HCT116 (cell line): Measurements from ENCODE around the gene CORT. TPM values are rescaled to one million over a fixed set of nuclear protein-coding genes. Genes with fewer than 3 reads are reported as not detected.

ENCODE experiments used
- ATAC-seq: fragments of 200-7000 bp; cut with Tn5 transposase; 2 replicates; pipeline ENCODE4 v1.9.1; 2020; ENCODE audit warnings: mild to moderate bottlenecking, moderate library complexity
- BruUV-seq: library from RNA; stranded (reverse); fragments of 400-500 nt; replicated peaks from 2 replicates; lab custom pipeline; 2021; lab: Mats Ljungman, UMichigan
- CTCF ChIA-PET: fragments of 300-600 bp; sonication (Branson Sonifier 250); formaldehyde crosslinking; loops from one replicate; lab custom pipeline; 2021; ENCODE audit warnings: antibody characterized with exemption; lab: Charles Lee
- POLR2A ChIA-PET: fragments of 300-600, 350-600 bp; sonication (Branson Sonifier 250); formaldehyde crosslinking; loops from one replicate; lab custom pipeline; 2021; ENCODE audit warnings: antibody characterized with exemption; lab: Charles Lee
- RAD21 ChIA-PET, 2 experiments: fragments of 300-600 bp; sonication (Branson Sonifier 250); formaldehyde crosslinking; loops; one replicate each; lab custom pipeline; 2023; ENCODE audit warnings: low total read pairs in 2 of 2; ENCODE audit not compliant: uncharacterized antibody in 2 of 2, unreplicated experiment in 2 of 2, low non-redundant PET in 1 of 2; lab: Charles Lee
- DNase-seq: peaks from one replicate; pipeline ENCODE4 v3.0.0-alpha.2; 2010; ENCODE audit warnings: low read depth, low spot score
- H2AFZ ChIP-seq: fragments of 200-600 bp; shearing (Covaris generic), sonication (generic); 2 replicates; pipeline ENCODE4 v1.6.1; 2017; ENCODE audit warnings: low read depth, mixed run types, mixed read lengths, antibody characterized with exemption, low read length; ENCODE audit not compliant: poor library complexity, severe bottlenecking
- H3K27ac ChIP-seq: 2 replicates; pipeline ENCODE4 v1.5.1; 2012; ENCODE audit warnings: low read depth, low read length
- H3K27me3 ChIP-seq: fragments of 200-600 bp; sonication (generic); 2 replicates; pipeline ENCODE4 v1.6.1; 2016; ENCODE audit warnings: mixed run types, low read length, mixed read lengths; ENCODE audit not compliant: insufficient read depth
- H3K36me3 ChIP-seq, 2 experiments: fragments of 200-500 bp in 1 of 2; fragments of 200-600 bp in 1 of 2; sonication (Bioruptor generic) in 1 of 2; sonication (generic) in 1 of 2; 2 replicates each; pipeline versions ENCODE4 v1.5.1 to v1.6.1; 2014 to 2016; ENCODE audit warnings: low read length in 2 of 2, inconsistent platforms in 1 of 2, mixed read lengths in 1 of 2, mixed run types in 1 of 2; ENCODE audit not compliant: insufficient read depth in 2 of 2, control insufficient read depth in 1 of 2
- H3K4me1 ChIP-seq, 2 experiments: fragments of 200-600 bp in 1 of 2; sonication (generic) in 1 of 2; 2 replicates each; pipeline versions ENCODE4 v1.5.1 to v1.6.1; 2012 to 2017; ENCODE audit warnings: low read length in 2 of 2, inconsistent platforms in 1 of 2, mild to moderate bottlenecking in 1 of 2, mixed read lengths in 1 of 2, mixed run types in 1 of 2, moderate library complexity in 1 of 2; ENCODE audit not compliant: insufficient read depth in 2 of 2, control insufficient read depth in 1 of 2
- H3K4me2 ChIP-seq: fragments of 200-600 bp; sonication (generic); 2 replicates; pipeline ENCODE4 v1.6.1; 2017; ENCODE audit warnings: mixed run types, low read length, mixed read lengths
- H3K4me3 ChIP-seq, 2 experiments: fragments of 200-600 bp in 1 of 2; sonication (generic) in 1 of 2; replicated peaks in 1 of 2; 2 replicates each; pipeline ENCODE4 v1.5.1; 2011 to 2016; ENCODE audit warnings: low read length in 2 of 2, control low read depth in 1 of 2, low read depth in 1 of 2, mild to moderate bottlenecking in 1 of 2, mixed read lengths in 1 of 2, mixed run types in 1 of 2
- H3K79me2 ChIP-seq: fragments of 200-600 bp; sonication (generic); 2 replicates; pipeline ENCODE4 v1.6.1; 2017; ENCODE audit warnings: mild to moderate bottlenecking, mixed run types, low read length, moderate library complexity, mixed read lengths; ENCODE audit not compliant: insufficient read depth
- H3K9ac ChIP-seq: fragments of 200-600 bp; sonication (generic); 2 replicates; pipeline ENCODE4 v1.6.1; 2016; ENCODE audit warnings: low read length, mixed read lengths
- H3K9me2 ChIP-seq: fragments of 200-600 bp; sonication (generic), shearing (Covaris generic); 2 replicates; pipeline ENCODE4 v1.6.1; 2017; ENCODE audit warnings: mixed run types, mild to moderate bottlenecking, moderate library complexity; ENCODE audit not compliant: insufficient read depth
- H3K9me3 ChIP-seq, 2 experiments: fragments of 200-500 bp in 1 of 2; fragments of 200-600 bp in 1 of 2; sonication (Bioruptor generic) in 1 of 2; sonication (generic) in 1 of 2; 2 replicates each; pipeline ENCODE4 v1.6.1; 2014 to 2017; ENCODE audit warnings: low read length in 2 of 2, mixed read lengths in 2 of 2, inconsistent platforms in 1 of 2, low read depth in 1 of 2, mild to moderate bottlenecking in 1 of 2, mixed run types in 1 of 2, moderate library complexity in 1 of 2; ENCODE audit not compliant: control insufficient read depth in 1 of 2, insufficient read depth in 1 of 2
- H4K20me1 ChIP-seq: fragments of 200-600 bp; sonication (generic), shearing (Covaris generic); 2 replicates; pipeline ENCODE4 v1.6.1; 2017; ENCODE audit warnings: mixed run types, mild to moderate bottlenecking, moderate library complexity; ENCODE audit not compliant: insufficient read depth
- ATF3 ChIP-seq: IDR thresholded peaks from 2 replicates; pipeline ENCODE4 v1.6.1; 2012
- CEBPB ChIP-seq: IDR thresholded peaks from 2 replicates; pipeline ENCODE4 v1.6.1; 2012; ENCODE audit warnings: low read depth
- CTCF ChIP-seq, 3 experiments: fragments of 200-600 bp in 1 of 3; sonication (generic) in 1 of 3; IDR thresholded peaks in 2 of 3; conservative IDR thresholded peaks in 1 of 3; 2 replicates each; pipeline ENCODE4 v1.5.1; 2012 to 2017; ENCODE audit warnings: low read depth in 2 of 3, low read length in 2 of 3, antibody characterized with exemption in 1 of 3, borderline replicate concordance in 1 of 3, control low read depth in 1 of 3, mild to moderate bottlenecking in 1 of 3, mixed read lengths in 1 of 3, mixed run types in 1 of 3, moderate library complexity in 1 of 3; ENCODE audit not compliant: insufficient read depth in 1 of 3
- EGR1 ChIP-seq: IDR thresholded peaks from 2 replicates; pipeline ENCODE4 v1.6.1; 2012; ENCODE audit warnings: low read depth
- ELF1 ChIP-seq: IDR thresholded peaks from 2 replicates; pipeline ENCODE4 v1.6.1; 2012; ENCODE audit warnings: low read depth, borderline replicate concordance
- EZH2 ChIP-seq: fragments of 200-600 bp; sonication (generic); IDR thresholded peaks from 2 replicates; pipeline ENCODE4 v1.6.1; 2017; ENCODE audit warnings: antibody characterized with exemption, mixed run types
- EZH2phosphoT487 ChIP-seq: fragments of 200-600 bp; IDR thresholded peaks from 2 replicates; pipeline ENCODE4 v1.6.1; 2018; ENCODE audit warnings: antibody characterized with exemption, borderline replicate concordance
- FOSL1 ChIP-seq: IDR thresholded peaks from 2 replicates; pipeline ENCODE4 v1.6.1; 2012; ENCODE audit warnings: low read depth
- JUND ChIP-seq: IDR thresholded peaks from 2 replicates; pipeline ENCODE4 v1.6.1; 2012
- POLR2A ChIP-seq: IDR thresholded peaks from 2 replicates; pipeline ENCODE4 v1.7.0; 2011; ENCODE audit warnings: borderline replicate concordance; ENCODE audit not compliant: insufficient read depth, insufficient read length; ENCODE audit errors: extremely low read depth
- POLR2AphosphoS5 ChIP-seq: IDR thresholded peaks from 2 replicates; pipeline ENCODE4 v1.6.1; 2011; ENCODE audit warnings: mild to moderate bottlenecking, low read depth, low read length, moderate library complexity
- SIN3A ChIP-seq: IDR thresholded peaks from 2 replicates; pipeline ENCODE4 v1.6.1; 2012; ENCODE audit warnings: low read depth
- SRF ChIP-seq: IDR thresholded peaks from 2 replicates; pipeline ENCODE4 v1.6.1; 2012; ENCODE audit warnings: low read depth
- TCF7L2 ChIP-seq: IDR thresholded peaks from 2 replicates; pipeline ENCODE4 v1.7.0; 2011; ENCODE audit warnings: borderline replicate concordance, inconsistent platforms; ENCODE audit not compliant: insufficient read depth, insufficient read length; ENCODE audit errors: extremely low read depth
- YY1 ChIP-seq: IDR thresholded peaks from 2 replicates; pipeline ENCODE4 v1.6.1; 2011; ENCODE audit warnings: low read length, low read depth, moderate library complexity, mild to moderate bottlenecking; ENCODE audit not compliant: insufficient replicate concordance; ENCODE audit errors: extremely low read depth
- ZNF274 ChIP-seq: fragments of 200-500 bp; sonication (Bioruptor generic); IDR thresholded peaks from 2 replicates; pipeline ENCODE4 v1.6.1; 2014; ENCODE audit warnings: mild to moderate bottlenecking, low read depth, low read length, inconsistent platforms
- intact Hi-C: fragments of 100-400 bp; cut with micrococcal nuclease; formaldehyde crosslinking; loops from 2 replicates; pipeline ENCODE4 v1.10.0; 2022
- total RNA-seq: library from RNA; stranded (reverse); gene quantifications from one replicate; pipeline ENCODE4 v1.2.1, GENCODE V29; 2021; ENCODE audit not compliant: unreplicated experiment

Gene CORT
- total RNA-seq, 1 experiment from 2014 or later, result 0.84 TPM

- no peak for ATAC-seq
- POLR2A ChIA-PET, result no interaction called here
- no TSS peak for BruUV-seq
These were observed 454 bp downstream of the CORT start for GRCh38 chr1:10450156-10450814.

GRCh38 chr1:10450836-10451235, 1.0 kb downstream of the CORT start:
- intact Hi-C loops, result no loop called here
- Histone ChIP-seq H3K27me3 (no peaks in the 10 kb centered on the region), H3K4me1 (no peaks in the 10 kb centered on the region), H3K9ac (no peak overlapping the region), H3K4me2 (no peak overlapping the region), H4K20me1 (no peaks in the 10 kb centered on the region), H3K36me3 (no peaks in the 10 kb centered on the region), H2AFZ (no peak overlapping the region), H3K27ac (no peak overlapping the region), H3K9me2 (no peaks in the 10 kb centered on the region), H3K9me3 (peaks cover 0 to 4% of the 10 kb centered on the region in 2 experiments; a peak in 1 of 4 replicates), H3K79me2 (no peaks in the 10 kb centered on the region), H3K4me3 (no peak overlapping the region)
- ChIA-PET CTCF (interaction anchor here (0.6 kb wide), 1 partner anchor 109 kb away, joined by 3 read pairs; no protein-coding TSS in a partner anchor), RAD21 (no interaction called here), POLR2A (no interaction called here)
- no peak for DNase-seq
- no TSS peak for BruUV-seq
- no peak for ATAC-seq
- no peak for TF ChIP-seq ATF3
- no peak for TF ChIP-seq YY1
- no peak for TF ChIP-seq ELF1
- TF ChIP-seq SIN3A, result no peak
- TF ChIP-seq CTCF (IDR thresholded peaks at IDR 0.05 in 2 of 3, conservative IDR thresholded peaks at IDR 0.05 in 1 of 3; ENCODE audit: borderline replicate concordance in 1 of 3, insufficient read depth in 1 of 3, low read depth in 2 of 3, low read length in 2 of 3), result no peak
- no peak for TF ChIP-seq CEBPB
- no peak for TF ChIP-seq POLR2A
- TF ChIP-seq EGR1, result no peak
- no peak for TF ChIP-seq TCF7L2
- TF ChIP-seq SRF, result no peak
- no peak for TF ChIP-seq ZNF274
- TF ChIP-seq EZH2, result no peak
- TF ChIP-seq POLR2AphosphoS5, result no peak
- no peak for TF ChIP-seq FOSL1
- TF ChIP-seq EZH2phosphoT487, result no peak
- TF ChIP-seq JUND, result no peak

More at GRCh38 chr1:10450156-10450814, 454 bp downstream of the CORT start:
- Histone ChIP-seq H3K27me3 (no peaks in the 10 kb centered on the region), H3K27ac (no peak overlapping the region), H3K9me3 (peaks cover 0 to 4% of the 10 kb centered on the region in 2 experiments; a peak in 1 of 4 replicates), H3K4me2 (no peak overlapping the region)
- TF ChIP-seq ZNF274 (no peak), YY1 (no peak)
- TF ChIP-seq, all 23 proteins: peak for 0
- H3K9me2 ChIP-seq, result no peaks in the 10 kb centered on the region
- H3K79me2 ChIP-seq, result no peaks in the 10 kb centered on the region
- H3K9ac ChIP-seq, result no peak overlapping the region
- no peaks in the 10 kb centered on the region for H3K36me3 ChIP-seq
- ChIA-PET CTCF (no interaction called here), RAD21 (no interaction called here)
- intact Hi-C loops, result no loop called here
- H2AFZ ChIP-seq, result no peak overlapping the region
- no peak overlapping the region for H3K4me3 ChIP-seq
- DNase-seq, result no peak
- H4K20me1 ChIP-seq, result no peaks in the 10 kb centered on the region
- H3K4me1 ChIP-seq, result no peaks in the 10 kb centered on the region
